DMS153 treated with DMSO at 0.1 percent for 48 hours (cell line): ENCODE results near the gene ALX4.

ENCODE experiments used
- DNase-seq: peaks from one replicate; lab custom pipeline; 2025; ENCODE audit not compliant: unreplicated experiment; lab: John Stamatoyannopoulos, UW

ALX4 gene

DNA sequence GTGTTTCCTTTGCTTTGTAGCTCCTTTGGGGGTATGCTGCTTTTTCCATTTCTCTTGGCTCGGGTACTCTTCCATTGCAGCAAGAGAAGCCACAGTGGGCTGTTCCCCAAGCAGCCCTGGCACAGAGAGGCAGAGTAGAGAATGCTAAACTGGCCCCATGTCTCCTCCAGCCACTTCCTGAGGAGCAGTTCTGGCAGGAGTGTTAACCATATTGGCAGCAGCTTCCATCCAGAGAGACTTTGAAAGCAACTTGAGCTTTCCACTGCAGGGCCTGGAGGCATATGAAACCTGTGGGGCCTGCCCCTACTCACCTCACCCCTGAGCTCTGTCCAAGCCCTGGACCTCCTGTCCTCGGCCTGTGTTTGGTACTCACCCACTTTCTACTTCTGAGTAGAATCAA, 61.8 kb downstream of the ALX4 start:
- DNase-seq, result no peak

DNA sequence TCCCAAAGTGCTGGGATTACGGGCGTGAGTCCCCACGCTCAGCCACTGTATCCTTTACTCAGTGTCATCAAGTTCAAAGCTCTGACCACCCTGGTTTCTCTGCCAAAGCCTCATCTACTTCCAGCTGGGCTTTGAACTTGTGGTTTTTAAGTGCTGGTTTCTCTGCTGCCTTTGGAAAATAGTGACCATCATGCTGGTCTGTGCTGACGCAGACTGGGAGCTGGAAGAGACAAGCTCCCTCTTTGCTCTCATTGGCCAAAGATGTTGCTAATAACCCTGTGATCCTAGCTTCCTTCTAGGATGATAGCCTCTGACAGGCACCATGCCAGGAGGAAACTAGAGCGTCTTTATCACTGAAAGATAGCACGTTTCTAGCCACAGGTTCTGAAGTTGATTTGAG, 62.4 kb downstream of the ALX4 start:
- DNase-seq, result no peak

- DNase-seq, result no peak
Observed at GRCh38 chr11:44246726-44247125, 63.2 kb downstream of the ALX4 start.

DNA sequence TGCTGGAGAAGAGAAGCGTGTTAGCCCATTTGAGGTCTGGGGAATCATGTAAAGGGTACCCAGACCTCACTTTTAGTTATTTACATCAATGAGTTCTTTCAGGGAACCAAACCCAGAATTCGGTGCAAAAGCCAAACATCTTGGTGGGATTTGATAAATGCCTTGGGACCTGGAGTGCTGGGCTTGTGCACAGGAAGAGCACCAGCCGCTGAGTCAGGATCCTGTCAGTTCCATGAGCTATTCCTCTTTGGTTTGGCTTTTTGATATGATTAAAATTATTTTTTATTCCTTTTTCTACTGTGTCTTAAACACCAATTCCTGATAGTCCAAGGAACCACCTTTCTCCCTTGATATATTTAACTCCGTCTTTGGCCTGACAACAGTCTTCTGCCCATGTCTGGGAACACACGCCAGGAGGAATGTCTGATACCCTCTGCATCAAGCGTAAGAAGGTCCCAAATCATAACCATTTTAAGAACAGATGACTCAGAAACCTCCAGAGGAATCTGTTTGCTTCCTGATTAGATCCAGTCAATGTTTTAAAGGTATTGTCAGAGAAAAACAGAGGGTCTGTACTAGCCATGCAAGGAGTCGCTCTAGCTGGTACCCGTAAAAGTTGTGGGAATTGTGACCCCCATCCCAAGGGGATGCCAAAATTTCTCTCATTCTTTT, 65.2 kb downstream of the ALX4 start:
- no peak for DNase-seq

DNA sequence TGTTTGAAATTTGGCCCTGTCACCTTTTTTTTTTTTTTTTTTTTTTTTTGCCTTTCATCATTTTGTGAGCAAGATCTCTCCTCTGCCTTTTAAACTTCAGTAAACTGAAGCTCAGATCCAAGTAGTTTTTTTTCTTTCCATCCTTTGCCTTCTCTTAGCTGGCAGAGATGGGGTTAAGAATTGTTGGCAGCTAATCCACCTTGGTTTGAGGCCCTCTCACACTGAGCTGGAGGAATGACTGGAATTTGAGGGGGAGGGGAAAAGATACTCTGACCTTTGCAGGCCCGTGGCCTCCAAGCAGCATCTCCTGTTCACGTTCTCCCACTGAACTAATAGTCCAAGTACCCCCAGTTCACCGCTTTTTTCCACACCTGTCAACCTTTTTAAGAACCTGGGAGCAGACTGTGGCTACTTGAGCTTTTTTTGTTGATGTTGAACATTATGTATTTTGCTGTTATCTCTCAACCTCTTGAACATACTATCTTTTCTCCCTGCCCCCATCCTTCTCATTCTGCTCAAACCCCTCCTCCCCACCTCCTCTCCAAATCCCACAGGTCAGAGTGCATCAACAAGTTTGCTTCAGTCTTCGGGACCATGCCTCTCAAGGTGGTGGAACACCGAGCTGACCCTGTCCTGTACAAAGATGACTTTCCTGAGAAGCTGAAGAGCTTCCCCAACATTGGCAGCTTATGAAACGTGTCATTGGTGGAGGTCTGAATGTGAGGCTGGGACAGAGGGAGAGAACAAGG, 66.2 kb downstream of the ALX4 start:
- no peak for DNase-seq

DNA sequence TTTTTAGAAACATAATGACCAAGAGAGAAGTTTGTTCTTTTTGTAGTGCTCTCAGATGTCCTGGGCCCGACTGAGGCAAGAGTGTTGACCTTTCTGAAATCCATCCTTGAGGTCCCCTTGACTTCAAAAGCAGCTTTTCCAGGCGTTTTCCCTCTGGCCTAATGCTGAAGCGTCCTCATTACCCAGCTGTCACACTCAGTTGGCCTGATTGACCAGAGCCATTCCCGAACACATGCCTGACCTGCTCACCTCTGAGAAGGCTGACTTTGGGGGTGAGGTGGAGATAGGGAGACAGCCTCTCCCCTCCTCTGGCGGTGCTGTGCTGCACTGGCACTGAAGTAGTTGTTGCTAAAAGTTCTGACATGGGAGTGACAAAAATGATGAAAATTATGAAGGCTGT, 66.9 kb downstream of the ALX4 start:
- DNase-seq, result no peak

GRCh38 chr11:44241851-44242250, 68.1 kb downstream of the ALX4 start:
- no peak for DNase-seq

DNA sequence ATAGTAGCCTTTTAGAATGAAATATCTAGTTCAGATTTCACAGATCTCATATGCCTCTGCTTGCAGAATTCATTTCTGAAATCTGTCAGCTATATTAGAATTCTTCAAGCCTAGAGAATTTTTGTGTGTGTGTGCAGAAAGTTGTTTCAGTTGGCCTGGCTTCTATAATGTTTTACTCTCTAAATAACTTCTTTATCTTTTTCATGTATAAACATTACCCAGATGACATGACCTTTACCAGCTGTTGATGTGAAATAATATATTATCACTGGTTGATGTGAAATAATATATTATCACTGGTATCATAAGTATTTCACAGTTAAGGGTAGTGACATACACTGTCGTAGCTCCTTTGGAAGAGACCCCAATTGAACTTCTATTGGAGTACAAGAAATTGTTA, 72.8 kb downstream of the ALX4 start:
- no peak for DNase-seq

DNA sequence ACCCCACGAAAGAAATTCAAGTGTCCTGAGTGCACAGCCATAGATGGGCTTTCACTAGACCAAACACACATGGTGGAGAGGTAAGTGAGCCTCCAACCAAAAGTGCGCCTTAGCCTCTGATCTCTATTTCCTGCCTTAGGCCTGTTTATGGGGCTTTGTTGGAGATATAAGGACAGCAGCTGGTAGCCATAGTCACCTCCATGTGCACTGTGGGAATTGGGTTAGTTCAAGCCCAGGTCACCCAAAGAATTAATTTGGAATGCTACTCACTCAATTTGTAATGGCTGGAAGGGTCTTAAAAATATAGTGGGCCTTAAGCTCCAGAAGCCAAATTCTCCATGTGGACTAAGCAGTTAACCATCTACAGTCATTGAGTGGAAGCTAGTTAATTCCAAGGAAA, 73.6 kb downstream of the ALX4 start:
- DNase-seq, result no peak

DNA sequence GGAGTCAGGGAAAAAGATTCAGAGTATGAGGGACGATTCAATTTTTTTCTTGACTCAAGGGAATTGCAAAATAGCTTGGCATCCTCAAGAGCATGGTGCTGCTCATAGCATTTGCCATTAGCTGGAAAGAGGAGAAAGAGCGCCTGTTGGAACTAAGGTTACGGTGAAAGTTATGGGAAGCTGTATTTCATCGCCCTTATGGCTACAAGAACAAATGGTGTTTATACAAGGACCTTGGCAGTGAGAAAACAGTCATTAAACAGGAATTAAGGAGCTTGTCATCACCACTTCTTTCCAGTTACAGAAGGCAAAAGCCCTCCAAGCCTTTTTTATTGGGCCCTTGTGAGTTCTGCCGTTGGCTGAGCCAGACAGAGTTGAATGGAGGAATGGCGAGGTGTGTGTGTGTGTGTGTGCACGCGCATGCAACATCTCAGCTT, 74.2 kb downstream of the ALX4 start:
- no peak for DNase-seq

GRCh38 chr11:44229624-44230023, 80.3 kb downstream of the ALX4 start:
- DNase-seq, result no peak

GRCh38 chr11:44229098-44229497, 80.8 kb downstream of the ALX4 start:
- DNase-seq, result no peak

DNA sequence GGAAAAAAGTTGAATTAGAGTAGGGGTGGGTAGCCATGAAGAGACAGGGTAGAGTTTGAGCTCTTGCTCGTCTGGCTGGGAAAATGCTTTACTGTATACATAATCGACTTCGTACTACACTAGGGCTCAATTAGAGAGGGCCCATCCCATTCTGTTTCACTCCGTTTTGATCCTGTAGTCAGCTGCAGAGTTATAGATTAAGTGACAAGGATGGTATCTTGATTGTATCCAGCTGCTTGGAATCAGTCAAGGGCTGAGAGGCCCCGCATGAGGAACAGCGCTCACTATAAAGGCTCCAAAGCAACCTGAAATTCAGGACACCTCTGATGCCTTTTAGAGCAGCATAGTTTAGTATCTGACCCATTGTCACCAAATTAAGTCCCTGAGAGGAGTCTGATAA, 81.6 kb downstream of the ALX4 start:
- DNase-seq, result no peak

- DNase-seq, result no peak
Observed at GRCh38 chr11:44226945-44227344, 83.0 kb downstream of the ALX4 start.

DNA sequence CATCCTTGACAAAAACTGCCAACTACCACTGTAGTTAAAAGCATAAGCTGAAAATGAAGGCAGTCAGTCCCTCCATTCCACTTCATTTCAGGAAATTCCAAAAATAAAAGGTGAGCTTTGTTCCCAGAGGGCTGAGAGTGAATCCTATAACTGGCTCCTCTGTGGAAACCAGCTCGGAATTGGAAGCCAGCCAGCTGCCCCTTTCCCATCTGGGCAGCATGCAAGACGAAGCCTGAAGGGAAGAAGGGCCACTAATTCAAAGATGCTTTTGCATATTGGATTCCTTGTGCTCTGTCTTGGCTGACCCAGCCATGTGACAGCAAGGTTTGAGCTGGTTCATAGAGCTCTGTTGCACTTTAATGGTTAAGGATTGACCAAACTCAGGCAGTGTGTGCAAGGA, 83.4 kb downstream of the ALX4 start:
- DNase-seq, result no peak

DNA sequence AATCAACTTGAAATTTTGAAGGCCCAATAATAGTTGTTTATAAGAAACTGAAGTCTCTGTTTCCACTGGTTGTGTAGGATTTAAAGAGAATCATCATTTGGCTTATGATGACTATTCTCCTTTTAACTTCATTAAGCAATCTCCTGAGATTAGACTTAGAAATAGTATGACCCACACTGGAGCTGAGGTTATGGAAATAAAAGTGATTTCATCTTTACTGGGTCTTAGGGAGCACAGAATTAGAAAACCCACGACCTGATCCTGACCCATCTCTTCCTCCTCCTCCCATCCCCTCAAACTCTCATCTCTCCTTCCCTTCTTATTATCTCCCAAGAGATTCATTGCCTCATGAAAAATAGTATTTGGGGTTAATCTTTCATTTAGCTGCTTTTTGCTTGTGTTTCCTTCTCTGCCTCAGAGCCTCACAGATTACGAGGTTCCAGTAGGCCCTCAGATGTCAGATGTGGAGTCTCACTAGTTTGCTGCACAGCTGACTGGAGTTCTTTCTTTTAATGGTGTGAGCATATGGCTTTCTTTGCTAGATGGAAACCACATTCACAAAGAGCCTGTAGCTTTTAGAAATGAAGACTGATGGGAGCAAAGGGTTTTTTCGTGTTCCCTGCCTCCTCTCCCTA, 85.0 kb downstream of the ALX4 start:
- DNase-seq, result no peak

DNA sequence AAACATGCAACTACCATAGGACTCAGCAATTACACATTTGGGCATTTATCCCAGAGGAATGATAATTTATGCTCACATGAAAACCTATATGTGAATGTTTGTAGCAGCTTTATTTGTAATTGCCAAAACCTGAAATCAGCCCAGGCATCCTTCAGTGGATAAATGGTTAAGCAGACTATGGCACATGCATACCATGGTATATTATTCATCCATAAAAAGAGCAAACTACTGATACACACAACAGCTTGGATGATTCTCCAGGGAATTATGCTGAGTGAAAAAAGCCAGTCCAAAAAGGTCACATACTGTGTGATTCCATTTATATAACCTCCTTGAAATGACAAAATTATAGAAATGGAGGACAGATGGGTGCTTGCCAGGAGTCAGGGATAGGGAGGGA, 86.7 kb downstream of the ALX4 start:
- no peak for DNase-seq

GRCh38 chr11:44221992-44222391, 87.9 kb downstream of the ALX4 start:
- no peak for DNase-seq

GRCh38 chr11:44221456-44221855, 88.5 kb downstream of the ALX4 start:
- no peak for DNase-seq

DNA sequence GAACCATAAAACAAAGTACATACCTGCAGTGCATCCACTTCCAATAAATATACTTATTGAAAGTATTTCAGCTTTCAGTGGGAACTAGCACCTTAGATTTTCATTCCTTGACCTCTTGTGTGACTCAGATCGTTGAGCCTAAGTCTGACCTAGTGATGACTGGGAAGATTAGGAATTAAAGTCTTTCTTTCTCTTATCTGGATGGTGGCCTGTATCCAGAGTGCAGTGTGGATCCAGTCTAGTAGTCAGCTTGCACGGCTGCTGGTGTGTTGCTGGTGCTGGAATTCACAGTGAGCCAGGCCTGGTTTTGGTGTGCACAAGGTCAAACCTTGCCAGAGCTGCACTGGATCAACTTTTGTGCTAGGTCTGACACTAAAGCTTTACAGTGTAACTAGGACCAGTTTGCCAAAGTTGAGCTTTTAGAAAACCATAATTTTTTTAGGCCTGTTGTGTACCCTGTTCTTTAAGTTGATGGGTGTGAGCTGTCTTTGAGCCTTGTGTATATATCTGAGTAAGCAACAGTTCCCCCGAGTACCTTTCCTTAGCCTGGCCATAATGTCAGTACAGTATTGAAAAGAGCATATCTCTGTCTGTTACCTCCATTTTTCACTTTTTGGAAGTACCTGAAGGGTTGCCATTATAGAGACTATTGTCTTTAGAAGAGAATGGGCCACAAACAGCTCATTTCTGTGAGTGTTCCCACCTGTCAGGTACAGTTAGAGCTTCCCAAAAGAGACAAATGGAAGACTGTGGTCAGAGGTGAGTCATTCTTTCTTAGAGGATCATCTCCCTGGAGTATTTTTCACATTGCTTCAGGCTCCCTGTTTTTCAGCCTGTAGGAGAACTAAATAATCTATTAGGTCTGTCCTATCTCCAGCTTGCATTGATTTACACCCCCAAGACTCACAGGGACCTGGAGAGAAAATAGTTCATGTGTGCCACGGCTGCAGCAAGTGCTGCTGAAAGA, 89.8 kb downstream of the ALX4 start:
- no peak for DNase-seq

GRCh38 chr11:44217432-44217831, 92.5 kb downstream of the ALX4 start:
- no peak for DNase-seq
